ENCODE measurements around the gene ADAMTS7.
"Not testable (repeated sequence)": the region's sequence is repeated elsewhere in the genome, so short reads cannot be mapped to it uniquely, and the experiment has no call there.

Gene ADAMTS7

DNA sequence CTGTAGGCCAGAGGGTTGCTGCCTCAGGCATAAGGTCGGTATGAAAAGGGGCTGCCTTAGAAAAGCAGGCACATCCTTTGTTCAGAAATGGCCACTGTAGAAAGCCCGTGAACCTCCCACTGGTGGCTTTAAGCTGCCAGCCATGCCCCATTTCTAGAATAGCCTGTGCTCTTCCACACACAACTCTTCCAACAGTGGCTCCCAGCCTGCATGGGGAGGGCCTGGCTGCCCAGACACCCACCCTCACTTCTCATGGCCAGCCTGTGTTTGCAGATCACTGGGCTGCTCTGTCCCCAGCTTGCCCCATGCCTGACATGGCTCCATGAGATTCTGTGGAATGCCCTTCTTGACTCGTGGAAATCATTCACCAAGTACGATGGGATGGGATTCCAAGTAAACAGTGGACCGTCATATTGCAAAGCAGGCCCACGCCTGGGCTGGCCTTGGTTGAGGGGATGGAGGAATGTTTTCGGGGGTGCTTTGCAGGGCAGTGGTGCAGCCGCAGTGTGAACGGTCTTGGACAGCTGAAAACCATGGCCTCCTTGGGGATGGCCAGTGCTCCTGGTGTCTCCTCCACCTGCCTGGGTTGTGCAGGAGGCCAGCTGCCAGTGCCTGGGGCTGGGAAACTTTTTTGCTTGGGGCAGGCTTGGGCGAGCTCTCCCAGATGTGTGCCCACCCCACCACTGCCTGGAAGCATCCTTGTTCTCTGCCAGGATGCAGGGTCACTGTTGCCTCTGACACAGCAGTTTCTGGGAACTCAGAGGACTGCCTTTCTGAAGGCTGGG is 57.3 kb downstream of the ADAMTS7 start:
- DNase-seq (ENCODE audit: low read depth in 2 of 2): not testable (repeated sequence)

DNA sequence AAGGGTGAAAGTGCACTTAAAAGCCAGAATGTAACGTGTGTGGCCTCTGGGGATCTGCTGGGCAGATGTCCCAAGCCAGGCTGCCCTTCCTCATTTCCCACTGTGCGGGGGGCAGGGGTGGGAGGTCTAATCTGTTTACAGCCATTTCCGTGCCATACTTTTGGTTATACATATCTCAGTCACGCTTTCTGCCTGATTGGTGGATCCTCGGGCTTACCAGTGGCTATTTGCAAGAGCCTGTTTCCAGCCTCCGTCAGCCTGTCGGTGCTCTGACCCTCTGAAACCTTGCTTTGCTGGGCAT is 58.0 kb downstream of the ADAMTS7 start:
- DNase-seq (ENCODE audit: low read depth in 2 of 2): not testable (repeated sequence)

DNA sequence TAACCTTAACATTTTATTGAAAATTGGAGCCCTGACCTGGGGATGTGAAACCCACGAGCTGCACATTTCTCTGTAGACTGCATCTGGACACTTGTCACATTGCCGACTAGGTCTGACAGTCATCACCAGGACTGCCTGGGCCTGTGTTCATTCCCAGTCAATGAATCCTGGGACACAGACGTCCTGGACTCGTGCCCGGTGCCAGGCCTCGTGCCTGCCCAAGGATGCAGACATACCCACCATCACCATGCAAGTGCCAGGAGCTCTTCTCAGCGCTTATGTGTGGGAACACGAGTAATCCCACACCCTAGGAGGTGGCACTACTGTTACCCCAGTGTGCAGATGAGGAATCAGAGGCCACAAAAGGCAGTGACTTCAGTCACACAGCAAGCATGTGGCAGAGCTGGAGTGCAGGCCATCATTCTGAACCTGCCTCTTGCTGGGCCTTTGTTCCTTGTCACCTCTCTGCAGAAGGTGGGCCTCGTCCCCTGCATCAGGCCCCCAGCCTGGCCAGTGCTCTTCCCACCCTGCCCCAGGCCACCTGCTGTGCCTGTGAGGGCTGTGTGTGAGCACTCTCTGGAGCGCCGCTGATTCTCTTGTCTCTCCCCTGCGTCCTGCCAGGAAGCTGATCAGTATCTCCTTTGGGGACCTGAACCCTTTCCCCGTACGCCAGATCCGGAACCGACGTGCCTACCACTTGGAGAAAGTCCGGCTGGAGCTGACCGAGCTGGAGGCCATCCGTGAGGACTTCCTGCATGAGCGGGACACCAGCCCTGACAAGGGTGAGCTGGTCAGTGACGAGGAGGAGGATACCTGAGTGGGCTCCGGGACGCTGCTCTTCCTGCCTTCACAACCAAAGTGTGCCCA is 58.5 kb downstream of the ADAMTS7 start:
- no peak for DNase-seq (ENCODE audit: low read depth in 2 of 2)

DNA sequence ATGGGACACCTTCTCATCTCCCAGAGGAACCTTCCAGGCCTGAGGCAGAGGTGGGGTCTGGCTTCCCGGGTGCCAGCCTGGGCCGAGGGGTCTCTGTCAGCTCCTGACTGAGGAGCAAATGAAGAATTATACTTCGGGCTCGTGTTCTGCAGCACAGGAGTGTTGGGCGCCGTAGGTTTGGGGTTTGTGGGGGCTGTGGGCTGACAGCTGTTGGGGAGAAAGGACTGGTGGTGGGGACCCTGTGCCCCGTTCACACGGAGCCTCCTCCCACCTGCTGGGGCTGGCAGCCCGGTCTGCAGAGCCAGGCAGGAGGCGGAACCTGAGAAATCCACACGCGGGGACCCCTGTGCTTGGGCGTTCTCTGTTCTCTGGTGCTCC is 59.7 kb downstream of the ADAMTS7 start:
- DNase-seq (ENCODE audit: low read depth in 2 of 2): no peak

DNA sequence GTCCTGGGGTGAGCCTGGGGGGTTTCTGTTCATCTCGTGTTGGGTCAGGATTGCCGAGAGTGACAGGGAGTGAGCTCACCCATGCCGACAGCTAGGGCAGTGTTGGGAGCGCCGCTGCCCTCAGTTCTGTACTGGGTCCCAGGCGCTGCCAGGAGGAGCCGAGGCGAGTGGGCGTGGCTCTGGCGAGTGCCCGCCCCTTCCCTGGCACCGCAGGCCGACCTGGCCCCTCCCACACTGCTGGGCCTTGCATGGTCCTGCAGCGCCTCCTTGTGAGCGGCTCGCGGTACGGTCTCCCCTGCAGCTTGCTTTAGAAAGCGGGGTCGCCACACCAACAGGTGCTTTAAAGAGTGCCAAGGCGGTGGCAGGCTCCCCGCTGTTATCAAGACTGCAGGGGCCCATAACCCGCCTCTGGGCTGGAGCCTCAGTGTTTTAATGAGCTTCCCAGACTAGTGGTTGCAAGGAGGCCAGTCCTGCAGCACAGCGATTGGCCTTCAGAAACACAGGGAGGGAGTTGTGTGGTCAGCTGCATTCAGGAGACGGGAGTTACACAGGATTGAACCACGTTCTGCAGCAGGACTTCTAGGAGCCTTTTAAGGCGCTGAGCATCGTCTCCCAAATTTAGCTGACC is 60.2 kb downstream of the ADAMTS7 start:
- DNase-seq (ENCODE audit: low read depth in 2 of 2): peak; percentile 88 to 89

DNA sequence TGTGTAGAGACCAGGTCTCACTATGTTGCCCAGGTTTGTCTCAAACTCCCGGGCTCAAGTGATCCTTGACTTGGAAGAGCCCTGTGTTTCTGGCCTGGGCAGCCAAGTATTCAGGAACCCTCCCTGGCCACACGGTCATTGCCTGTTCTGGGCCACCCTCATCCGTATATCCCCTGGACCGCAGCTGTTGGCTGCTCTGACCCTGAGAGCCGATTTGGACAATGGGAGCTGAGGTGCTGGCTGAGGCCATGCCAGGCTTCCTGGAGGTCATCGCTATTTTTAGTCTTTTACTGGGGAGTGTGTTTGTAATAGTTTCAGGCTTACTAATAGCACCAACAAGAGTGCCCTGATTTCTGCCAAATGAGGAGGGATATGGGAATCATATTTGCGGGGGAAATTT is 60.7 kb downstream of the ADAMTS7 start:
- DNase-seq (ENCODE audit: low read depth in 2 of 2): no peak

DNA sequence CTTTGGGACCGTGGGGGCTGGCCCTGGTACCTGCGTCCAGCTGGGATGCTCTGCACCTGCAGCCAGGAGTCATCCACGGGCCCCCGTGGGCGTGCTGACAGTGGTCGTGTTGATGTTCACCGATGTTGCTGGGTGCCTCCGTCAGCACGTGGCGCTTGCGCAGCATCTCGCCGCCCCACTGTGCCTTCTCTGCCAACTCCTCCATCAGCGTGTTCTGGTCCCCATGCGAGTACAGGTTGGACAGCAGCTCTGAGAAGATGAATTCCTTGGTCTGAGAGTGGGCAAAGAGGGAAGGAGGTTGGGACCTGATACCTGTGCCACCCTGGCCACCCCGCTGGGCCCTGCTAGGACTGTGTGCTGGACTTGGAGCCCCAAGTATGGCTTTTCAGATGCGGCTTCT is 61.4 kb downstream of the ADAMTS7 start:
- DNase-seq (ENCODE audit: low read depth in 2 of 2): no peak

DNA sequence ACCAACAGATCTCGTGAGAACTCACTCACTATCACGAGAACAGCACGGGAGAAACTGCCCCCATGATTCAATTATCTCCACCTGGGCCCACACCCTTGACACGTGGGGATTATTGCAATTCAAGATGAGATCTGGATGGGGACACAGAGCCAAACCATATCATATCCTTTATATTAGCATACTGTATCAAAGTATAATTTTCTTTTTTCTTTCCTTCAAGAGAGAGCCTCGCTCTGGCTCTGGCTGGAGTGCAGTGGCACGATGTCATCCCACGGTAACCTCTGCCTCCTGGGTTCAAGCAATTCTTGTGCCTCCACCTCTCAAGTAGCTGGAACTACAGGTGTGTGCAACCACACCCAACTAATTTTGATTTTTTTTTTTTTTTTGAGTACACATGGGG is 63.4 kb downstream of the ADAMTS7 start:
- not testable (repeated sequence) for DNase-seq (ENCODE audit: low read depth in 2 of 2)

DNA sequence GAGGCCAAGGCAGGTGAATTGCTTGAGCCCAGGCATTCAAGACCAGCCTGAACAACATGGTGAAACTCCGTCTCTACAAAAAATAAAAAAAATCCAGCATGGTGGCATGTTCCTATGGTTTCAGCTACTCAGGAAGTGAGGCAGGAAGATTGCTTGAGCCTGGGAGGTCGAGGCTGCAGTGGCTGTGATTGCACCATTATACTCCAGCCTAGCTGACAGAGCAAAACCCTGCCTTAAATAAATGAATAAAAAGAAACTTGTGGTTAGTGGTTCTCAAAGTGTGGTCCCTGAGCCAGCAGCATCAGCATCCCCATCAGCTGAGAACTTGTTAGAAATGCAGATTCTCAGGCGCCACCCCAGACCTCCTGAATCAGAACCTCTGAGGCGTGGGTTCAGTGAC is 69.6 kb downstream of the ADAMTS7 start:
- DNase-seq (ENCODE audit: low read depth in 2 of 2): not testable (repeated sequence)

DNA sequence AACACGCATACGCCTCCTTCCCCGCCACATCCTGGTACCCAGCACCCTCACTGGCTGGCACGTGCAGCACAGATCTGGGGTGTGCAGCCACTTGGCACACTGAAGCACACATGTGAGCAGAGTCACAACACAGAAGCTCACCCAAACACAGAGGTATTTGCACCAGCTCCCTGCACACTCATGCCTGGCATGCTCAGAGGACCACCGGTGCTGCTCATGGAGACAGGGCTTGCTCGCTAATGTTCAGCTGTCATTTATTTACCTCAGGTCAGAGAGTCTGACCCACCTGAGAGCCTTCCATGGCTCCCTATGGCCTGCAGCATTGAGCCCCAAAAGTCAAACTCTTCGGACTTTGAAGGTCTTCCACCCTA is 70.4 kb downstream of the ADAMTS7 start:
- DNase-seq (ENCODE audit: low read depth in 2 of 2): no peak

DNA sequence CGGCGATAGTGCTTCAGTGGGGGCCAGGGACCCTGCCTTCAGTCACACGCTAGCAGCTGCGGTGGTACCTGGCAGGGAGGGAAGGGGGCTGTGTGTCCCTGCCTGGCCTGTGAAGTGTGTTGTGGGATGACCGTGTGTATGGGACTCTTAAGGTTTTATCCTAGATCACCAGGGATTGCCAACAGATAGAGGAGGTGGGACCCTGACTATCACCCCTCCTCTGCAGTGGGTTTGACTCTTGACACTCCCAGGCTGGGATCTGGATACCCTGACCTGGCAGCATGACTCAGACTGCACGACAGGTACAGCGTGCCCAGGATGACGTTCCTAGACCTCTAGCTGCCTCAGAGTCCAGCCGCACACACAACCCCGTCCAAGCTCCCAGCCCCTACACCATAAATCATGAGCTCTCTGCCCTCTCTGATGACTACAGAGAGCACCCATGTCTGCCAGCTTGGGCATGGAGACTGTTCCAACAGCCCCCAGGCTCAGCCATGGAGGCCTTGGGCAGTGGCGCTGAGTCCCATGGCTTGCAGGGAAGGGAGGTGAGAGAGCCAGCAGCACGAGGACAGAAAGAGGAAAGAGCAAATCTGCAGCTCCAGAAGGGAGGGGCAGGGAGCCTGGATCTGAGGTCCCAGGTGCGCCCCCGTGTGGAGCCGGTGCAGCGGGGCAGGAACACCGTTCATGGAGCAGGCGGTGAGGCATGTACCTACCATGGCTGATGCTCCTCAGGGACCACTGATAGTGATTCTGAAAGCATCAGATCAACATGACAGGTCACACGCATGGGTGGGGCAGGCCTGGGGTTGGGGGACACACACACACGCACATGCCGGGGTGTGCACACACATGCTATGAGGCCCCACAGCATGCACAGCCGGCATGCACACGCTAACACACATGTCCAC is 71.0 kb downstream of the ADAMTS7 start:
- peak; percentile 44 to 67 for DNase-seq (ENCODE audit: low read depth in 2 of 2)

DNA sequence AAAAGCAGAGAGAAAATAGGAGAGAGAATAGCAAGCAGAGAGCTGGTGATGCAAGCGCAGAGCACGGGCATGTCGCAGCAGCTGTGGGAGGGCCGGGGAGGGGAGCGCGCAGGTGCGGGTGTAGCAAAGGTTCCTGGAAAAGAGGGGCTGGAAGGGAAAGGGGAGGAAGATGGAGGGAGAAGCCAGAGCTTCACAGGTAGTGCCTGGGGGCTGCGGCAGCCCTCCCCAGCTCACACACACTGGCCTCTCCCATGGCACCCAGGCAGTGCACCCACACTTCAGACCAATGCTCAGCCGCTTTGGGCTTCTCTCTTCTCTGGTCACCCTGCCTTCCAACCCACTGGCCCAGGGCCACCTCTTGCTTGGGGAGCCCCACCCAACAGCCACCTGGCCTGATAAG is 72.1 kb downstream of the ADAMTS7 start:
- no peak for DNase-seq (ENCODE audit: low read depth in 2 of 2)

DNA sequence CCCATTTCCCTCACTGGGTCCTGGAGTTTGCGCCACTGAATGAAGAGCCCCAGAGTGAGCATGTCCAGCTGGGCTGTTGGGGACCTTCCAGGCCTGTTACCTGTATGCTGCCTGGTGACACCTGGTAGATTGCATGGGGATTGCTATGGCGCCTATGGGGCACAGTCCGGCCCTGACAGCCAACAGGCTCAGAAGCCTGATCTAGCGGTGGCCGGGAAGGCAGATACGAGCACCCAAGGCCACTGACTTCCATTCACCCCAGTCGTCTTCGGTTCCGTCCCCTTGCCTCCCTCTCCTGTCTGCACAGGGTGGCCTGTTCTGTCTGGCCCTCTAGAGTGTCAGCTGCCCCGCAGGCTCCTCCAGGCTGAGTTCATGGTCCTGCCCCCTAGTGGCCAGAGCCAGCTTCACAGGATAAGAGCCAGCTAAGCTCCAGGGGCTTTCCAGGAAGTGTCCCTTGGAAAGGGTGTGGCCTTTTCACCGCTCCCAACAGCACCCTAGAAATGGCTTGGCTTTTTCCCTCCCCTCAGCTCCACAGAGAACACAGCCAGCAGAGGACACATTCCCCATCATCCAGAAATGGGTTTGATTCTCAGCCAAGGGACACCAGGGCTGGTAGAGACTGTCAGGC is 73.2 kb downstream of the ADAMTS7 start:
- DNase-seq (ENCODE audit: low read depth in 2 of 2): peak in 1 of 2 donors; percentile 49

DNA sequence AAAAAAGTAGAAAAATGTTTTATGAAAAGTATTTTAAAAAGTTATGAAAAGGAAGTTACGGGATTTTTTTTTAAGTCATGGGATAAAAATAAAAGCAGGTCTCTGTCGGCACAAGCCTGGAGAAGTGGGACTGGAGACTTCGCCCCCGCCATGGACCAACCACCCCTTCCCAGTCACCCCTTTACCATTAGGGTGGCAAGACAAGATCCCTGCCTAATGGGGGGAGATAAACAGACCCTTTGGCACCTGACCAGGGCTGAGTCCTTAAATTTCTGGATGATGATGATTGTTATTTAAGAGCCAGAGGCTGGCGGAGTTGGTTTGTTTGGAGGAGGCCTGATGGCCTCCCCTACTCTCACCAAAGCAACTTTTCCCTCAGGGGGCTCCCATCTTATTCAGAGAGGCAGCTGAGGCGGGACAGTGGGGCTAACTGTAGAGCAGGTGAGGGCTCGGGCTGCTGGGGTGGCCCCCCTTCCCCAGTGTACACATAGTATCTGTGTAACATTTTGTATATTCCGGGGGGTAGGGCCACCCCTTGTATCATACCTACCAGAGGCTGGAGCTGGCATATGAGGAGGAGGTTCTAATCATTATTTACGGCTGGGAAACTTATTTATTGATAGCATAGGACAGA is 74.0 kb downstream of the ADAMTS7 start:
- DNase-seq (ENCODE audit: low read depth in 2 of 2): no peak

DNA sequence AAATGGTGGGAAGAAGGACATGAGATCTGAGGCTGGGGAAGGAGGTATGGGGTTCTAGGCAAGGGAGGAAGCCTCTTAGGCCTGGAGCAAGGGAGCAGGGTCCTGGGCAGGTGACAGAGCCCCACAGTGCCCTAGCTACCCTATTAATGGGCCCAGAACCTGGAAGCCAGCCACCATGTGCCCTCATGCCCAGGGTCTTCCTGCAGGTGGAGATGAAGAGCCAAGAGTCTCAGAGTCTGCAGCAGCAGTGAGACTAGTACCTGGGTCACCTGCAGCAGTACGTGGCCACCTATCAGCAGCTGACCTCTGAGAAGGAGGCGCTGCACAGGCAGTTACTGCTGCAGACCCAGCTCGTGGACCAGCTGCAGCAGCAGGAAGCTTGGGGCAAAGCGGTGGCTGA is 75.0 kb downstream of the ADAMTS7 start:
- DNase-seq (ENCODE audit: low read depth in 2 of 2): not testable (repeated sequence)

DNA sequence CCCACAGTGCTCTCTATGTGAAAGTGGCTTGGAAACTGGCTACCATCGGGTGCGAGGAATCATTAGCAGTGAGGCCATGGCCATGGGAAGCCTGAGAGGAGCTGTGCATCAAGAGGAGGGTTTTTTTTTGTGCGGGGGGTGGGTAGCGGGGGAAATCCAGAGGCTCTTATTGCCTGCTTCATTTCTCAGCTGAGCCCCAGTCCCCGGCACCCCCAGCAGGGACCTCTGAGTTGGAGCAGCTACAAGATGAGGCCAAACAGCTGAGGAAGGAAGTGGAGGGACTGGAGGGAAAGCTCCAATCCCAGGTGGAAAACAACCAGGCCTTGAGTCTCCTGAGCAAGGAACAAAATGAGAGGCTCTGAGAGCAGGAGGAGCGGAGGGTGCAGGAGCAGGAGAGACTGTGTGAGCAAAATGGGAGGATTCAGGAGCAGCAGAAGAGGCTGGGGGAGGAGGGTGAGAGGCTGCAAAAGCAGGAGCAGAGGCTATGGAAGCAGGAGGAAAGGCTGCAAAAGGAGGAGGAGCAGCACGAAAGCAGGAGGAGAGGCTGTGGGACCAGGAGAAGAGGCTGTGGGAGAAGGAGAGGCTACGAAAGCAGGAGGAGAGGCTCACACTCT is 76.7 kb downstream of the ADAMTS7 start:
- DNase-seq (ENCODE audit: low read depth in 2 of 2): no peak

DNA sequence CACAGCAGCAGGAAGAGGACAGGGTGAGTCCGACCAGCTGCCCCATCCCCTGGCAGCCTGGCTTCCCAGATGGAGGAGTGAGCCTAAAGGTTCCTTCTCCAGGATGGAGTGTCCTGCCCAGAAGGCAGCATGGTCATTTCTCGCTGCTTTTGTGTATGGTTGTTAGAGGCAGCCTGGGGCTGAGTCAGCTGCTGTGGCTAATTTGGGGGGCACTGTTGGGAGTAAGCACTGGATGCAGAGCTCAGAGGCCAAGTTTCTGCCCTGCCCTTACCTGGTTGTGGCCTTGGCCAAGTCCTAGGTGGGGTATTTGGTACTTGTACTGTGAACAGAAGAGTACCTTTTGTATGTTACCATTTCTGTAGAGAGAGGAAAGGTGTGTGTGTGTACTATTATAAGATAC is 78.6 kb downstream of the ADAMTS7 start:
- no peak for DNase-seq (ENCODE audit: low read depth in 2 of 2)

DNA sequence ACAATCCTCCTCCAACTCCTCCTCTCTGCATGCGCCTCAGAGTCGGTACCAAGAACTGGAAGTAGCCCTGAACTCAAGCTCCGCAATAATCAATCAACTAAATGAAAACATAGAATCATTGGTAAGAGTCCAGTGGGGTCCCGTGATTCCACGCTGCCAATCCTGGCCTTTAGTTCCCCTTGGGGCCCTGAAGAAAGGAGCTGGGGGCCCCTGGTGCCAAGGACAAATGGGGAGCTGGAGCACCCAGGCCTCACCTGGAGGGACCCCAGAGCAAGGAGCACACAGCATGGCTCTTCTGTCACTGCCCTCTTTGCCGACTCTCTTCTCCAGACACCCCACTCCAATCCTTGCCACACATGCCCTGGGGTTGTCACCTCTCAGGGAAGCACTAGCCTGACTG is 80.3 kb downstream of the ADAMTS7 start:
- no peak for DNase-seq (ENCODE audit: low read depth in 2 of 2)

DNA sequence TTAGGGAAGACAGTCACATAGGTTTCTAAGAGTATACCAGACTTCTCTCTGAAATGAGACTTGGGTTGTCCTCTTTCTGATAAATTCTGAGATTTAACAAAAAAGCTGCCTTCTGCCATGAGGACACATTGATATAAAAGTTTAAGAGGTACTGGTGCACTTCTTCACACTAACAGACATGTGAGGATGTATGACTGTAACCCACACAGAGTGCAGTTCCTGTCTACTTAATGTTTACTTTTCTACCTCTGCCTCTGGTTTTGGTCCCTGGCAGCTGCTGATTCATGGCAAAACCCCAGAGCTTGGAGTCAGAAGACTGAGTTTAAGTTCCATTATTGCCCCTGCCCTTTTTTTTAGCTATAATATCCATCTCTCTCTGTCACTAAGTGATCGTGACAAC is 82.8 kb downstream of the ADAMTS7 start:
- DNase-seq (ENCODE audit: low read depth in 2 of 2): not testable (repeated sequence)

DNA sequence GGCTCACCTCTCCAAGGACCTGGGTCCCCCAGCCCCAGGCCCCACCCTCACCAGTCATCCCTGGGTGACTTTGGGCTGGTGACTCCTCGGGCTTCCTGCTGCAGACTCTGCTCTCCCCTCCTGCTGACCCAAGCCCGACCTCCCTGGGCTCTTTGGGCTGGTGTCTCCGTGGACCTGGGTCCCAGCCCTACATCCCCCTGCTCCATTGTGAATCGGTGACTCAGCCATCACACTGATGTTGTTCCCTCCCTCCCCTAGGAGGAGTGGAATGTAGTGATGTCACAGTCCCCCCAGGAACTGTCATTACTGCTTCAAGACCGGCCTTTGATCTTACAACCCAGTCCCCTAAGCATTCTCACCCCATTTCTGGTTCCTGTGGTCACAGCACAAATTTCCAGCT is 83.7 kb downstream of the ADAMTS7 start:
- no peak for DNase-seq (ENCODE audit: low read depth in 2 of 2)

All from stimulated activated CD4-positive, alpha-beta T cell treated with anti-CD3 and anti-CD28 coated beads, Interleukin-15, amount 100 ng/mL, for 48 hours (primary cell).